GM18867 (cell line): Measurements from ENCODE around the gene ZNF683.
"Not testable (repeated sequence)": the region's sequence is repeated elsewhere in the genome, so short reads cannot be mapped to it uniquely, and the experiment has no call there.

Experiments used
- ATAC-seq: cut with Tn5 transposase; IDR thresholded peaks from one replicate; pipeline ENCODE4 v1.9.1; 2021; ENCODE audit warnings: mild to moderate bottlenecking, moderate library complexity; ENCODE audit not compliant: unreplicated experiment

ZNF683 gene

GRCh38 chr1:26340047-26340481, 32.5 kb downstream of the ZNF683 start:
- no peak for ATAC-seq

DNA sequence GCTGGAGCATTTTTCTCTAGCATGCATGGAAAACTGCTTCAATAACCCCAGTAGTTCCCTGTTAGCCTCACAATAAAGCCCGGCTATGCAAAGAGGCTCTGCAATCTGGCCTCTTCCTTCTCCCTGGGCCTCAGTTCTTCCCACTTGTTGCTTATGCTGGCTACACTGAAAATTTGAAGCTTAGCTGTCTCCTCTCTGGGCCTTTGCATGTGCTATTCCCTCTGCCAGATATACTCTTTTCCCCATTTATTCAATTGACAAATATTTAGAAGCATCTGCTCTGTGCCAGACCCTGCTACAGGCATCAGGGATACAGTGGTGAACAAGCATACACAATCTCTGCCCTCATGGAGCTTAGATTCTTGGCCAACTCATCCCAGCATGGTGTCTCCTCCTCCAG, 33.9 kb downstream of the ZNF683 start:
- ATAC-seq: no peak

GRCh38 chr1:26337625-26338024, 34.9 kb downstream of the ZNF683 start:
- no peak for ATAC-seq

- ATAC-seq: no peak
Observed at GRCh38 chr1:26337206-26337535, 35.4 kb downstream of the ZNF683 start.

DNA sequence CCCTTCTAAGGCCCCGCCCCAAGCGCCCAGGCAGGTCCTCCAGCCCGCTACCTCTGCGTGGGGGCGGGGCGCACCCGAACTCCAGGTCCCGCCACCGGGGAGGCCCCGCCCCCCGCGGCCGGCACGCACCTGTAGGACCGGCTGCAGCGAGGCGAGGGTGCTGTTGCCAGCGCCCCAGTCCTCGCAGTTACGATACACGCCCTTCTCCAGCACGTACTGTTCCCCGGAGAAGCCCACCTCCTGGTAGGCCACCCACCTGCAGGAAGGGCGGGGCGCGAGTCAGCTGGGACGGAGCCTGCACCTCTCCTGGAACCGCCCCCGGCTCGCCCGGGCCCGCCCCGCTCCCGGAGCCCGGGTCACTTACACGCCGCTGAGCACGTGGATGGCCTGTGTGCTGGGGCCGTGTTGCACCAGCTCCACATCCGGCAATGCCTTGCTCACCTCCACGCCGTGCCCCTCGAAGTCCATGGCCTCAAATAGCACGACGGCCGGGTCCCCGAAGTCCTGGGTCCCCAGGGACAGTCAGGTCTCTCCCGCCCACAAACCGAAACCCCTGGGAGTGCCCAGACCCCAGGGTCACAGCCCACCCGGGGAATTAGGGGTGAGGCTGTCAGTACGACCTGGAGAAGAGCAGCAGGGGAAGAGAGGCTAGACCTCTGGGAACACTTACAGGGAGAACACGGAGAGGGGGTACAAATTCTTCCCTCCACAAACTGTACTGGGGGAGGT, 35.9 kb downstream of the ZNF683 start:
- ATAC-seq: peak; percentile 84

- peak; percentile 20 for ATAC-seq
Observed at GRCh38 chr1:26335774-26336476, 36.6 kb downstream of the ZNF683 start.

DNA sequence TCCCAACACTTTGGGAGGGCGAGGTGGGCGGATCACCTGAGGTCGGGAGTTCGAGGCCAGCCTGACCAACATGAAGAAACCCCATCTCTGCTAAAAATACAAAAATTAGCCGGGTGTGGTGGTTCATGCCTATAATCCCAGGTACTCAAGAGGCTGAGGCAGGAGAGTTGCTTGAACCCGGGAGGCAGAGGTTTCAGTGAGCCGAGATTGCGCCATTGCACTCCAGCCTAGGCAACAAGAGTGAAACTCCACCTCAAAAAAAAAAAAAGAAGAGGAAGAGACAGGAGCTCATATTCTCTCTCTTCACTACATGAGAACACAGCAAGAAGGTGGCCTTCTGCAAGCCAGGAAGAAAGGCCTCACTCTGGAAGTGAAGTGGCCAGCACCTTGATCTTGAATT, 39.2 kb downstream of the ZNF683 start:
- ATAC-seq: not testable (repeated sequence)

DNA sequence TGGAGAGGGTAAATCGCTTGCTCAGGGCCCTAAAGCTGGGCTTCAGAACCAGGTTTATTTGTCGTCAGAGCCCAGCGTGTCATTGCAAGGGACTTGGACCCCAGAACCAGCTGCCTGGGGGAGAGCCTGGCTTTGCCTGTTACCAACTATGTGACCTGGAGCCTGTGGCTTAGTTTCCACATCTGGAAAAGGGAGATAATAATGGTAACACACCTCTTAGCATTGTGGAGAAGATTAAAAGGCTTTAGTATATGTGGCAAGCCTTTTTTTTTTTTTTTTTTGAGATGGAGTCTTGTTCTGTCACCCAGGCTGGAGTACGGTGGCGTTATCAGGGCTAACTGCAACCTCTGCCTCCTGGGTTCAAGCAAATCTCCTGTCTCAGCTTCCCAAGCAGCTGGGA, 42.3 kb downstream of the ZNF683 start:
- ATAC-seq: no peak

DNA sequence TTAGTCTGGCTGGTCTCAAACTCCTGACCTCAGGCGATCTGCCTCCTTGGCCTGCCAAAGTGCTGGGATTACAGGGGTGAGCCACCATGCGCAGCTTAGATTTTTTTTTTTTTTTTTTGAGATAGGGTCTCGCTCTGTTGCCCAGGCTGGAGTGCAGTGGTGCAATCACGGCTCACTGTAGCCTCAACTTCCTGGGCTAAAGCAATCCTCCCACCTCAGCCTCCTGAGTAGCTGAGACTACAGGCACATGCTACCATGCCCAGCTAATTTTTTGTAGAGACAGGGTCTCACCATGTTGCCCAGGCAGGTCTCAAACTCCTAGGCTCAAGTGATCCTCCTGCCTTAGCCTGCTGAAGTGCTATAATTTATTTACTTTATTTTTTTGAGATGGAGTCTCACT, 43.2 kb downstream of the ZNF683 start:
- ATAC-seq: not testable (repeated sequence)

GRCh38 chr1:26328597-26328996, 44.0 kb downstream of the ZNF683 start:
- no peak for ATAC-seq

DNA sequence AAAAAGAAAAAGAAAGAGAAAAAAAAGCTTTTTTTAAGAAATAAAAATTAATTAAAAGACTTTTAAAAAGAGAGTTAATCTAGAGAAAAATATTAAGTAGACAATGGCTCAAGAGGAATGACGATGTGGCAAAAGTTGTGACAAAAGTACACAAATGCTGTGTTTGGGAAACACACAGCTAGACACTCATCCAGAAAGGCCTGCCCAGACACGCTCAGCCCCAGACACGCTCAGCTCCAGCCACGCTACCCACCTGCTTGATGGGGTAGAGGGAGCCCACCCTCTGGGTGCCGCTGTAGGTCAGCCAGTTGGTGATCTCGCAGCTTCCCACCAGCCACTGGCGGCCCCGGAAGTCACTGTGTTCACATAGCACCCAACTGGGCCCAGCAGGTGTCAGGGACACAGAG, 44.6 kb downstream of the ZNF683 start:
- no peak for ATAC-seq

- ATAC-seq: no peak
Observed at GRCh38 chr1:26324550-26324949, 48.0 kb downstream of the ZNF683 start.

DNA sequence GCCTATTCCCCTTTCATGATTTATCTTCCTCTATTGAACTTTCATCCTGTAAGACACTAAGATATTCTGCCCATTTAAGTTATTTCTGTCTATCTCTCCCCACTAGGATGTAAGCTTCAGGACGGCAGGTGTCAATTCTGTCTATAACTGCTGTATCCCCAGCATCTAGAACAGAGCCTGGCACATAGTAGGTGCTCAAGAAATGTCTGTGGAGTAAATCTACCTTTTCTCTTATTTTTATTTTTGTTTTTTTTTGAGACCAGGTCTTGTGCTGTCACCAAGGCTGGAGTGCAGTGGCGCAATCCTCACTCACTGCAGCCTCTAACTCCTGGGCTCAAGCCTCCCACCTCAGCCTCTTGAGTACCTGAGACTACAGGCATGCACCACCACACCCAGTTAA, 49.2 kb downstream of the ZNF683 start:
- ATAC-seq: no peak

DNA sequence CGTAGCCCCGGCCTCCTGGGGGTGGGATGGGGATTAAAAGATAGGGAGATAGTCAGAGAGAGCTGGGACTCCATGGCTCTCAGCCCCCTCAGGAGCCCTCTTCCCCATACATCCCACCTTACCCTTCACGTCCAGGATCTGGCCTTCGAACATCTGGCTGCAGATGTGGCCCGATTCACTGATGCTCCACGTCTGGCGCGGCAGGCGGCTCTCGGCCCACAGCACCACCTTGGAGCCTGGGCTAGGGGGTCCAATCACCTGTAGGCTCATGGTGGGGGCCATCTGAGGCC, 50.6 kb downstream of the ZNF683 start:
- no peak for ATAC-seq

- peak; percentile 42 for ATAC-seq
Observed at GRCh38 chr1:26321315-26322041, 51.1 kb downstream of the ZNF683 start.

DNA sequence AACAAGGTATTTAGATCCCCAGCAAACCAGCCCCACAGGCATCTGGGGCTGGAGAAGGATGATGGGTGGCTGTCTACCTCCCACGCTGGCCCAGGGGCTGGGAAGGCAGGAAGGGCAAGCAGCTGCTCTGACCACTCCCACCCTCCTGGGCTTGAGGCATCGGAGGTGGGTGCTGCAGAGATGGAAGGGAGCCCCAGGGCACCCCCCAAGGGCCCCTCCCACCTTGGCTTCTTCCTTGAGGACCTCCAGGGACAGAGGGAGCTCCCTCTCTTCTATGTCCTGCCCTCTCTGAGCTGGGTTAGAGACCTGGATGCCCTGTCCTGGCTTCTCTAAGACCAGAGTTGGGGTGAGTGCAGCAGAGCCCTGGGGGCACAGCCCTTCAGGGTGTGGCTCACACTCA, 51.7 kb downstream of the ZNF683 start:
- no peak for ATAC-seq

- no peak for ATAC-seq
Observed at GRCh38 chr1:26318338-26319064, 54.0 kb downstream of the ZNF683 start.

DNA sequence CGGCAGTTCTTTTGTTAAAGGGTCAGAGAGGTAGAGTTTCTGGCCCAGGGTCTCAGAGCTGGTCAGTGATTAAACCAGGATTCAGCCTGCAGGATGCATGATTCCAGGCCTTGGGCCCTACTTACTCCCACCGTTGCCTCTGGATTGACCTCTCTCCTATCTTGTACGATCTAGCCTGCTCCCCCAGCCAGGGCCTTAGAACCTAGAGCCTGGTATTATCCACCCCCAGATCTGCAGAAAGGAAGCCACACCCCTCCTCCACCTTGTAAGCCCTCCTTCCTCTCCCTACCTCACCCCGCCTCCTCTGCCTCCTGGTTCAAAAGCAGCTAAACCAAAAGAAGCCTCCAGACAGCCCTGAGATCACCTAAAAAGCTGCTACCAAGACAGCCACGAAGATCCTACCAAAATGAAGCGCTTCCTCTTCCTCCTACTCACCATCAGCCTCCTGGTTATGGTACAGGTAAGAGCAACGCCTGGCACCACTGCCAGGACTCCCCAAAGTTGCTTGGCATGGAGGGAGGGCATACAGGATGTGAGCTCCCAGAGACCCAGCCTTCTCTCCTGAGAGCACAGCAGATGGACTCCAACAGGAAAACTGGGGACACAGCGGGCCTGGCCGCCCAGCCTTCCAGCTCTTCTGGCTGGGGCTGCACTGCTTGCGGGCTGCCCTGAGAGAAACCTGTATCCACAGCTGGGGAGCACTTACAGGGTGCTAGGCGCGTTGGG, 54.8 kb downstream of the ZNF683 start, which contains the start of gene CD52:
Gene CD52 (plus strand): TSS at position 347 of the 726 bp plus-strand sequence. CDS start 60 bp downstream, at position 407.
- ATAC-seq: no peak

DNA sequence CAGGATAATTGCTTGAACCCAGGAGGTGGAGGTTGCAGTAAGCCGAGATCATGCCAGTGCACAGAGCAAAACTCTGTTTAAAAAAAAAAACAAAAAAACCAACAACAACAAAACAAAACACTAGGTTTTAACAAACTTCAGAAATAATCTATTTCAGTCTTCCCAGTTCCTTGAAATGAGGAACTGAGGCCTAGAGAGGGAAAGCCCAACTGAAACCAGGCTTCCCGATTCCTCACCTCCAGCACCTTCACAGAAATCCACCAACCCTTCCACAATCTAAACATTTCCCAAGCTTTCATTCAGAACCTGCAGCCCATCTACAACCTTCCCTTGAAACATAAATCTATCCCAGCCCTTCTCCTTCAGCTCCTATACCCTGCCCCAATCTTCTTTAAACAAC, 55.4 kb downstream of the ZNF683 start:
- no peak for ATAC-seq
